ENCODE data around the gene ALKBH2.

DNA sequence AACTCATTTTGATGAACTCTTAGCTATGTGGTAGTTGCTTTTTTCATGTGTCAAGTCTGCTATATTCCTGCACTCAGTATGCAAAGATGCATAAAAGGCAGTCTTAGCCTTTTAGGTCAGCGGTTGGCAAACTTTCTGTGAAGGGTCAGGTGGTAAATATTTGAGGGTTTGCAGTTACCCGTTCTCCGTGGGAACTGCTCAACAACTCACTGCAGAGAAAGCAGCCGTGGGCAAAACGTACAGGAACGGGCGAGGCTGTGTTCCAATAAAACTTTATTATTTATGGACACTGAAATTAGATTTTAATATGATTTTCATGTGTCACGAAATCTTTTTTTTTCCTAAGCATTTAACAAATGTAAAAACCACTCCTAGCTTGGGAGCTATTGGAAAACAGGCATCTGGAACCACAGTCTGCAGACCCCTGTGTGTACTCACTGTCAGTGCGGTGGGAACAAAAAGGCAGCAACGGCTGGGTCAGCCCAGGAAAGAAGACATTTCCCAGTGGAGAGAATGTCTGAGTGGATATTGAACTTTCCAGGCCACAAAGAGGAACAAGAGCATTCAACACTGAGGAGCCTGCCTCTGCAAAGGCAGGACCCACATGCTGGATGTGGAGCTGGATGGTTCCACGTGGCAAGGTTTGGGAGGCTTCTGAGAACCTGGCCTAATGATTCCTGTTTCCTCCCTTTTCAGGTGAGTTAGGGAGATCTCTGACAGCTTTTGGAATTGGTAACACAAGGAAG is 19.6 kb upstream of the ALKBH2 start:
- TF ChIP-seq CEBPB (IDR thresholded peaks at IDR 0.05): no peak
- TF ChIP-seq, protein P1, sequence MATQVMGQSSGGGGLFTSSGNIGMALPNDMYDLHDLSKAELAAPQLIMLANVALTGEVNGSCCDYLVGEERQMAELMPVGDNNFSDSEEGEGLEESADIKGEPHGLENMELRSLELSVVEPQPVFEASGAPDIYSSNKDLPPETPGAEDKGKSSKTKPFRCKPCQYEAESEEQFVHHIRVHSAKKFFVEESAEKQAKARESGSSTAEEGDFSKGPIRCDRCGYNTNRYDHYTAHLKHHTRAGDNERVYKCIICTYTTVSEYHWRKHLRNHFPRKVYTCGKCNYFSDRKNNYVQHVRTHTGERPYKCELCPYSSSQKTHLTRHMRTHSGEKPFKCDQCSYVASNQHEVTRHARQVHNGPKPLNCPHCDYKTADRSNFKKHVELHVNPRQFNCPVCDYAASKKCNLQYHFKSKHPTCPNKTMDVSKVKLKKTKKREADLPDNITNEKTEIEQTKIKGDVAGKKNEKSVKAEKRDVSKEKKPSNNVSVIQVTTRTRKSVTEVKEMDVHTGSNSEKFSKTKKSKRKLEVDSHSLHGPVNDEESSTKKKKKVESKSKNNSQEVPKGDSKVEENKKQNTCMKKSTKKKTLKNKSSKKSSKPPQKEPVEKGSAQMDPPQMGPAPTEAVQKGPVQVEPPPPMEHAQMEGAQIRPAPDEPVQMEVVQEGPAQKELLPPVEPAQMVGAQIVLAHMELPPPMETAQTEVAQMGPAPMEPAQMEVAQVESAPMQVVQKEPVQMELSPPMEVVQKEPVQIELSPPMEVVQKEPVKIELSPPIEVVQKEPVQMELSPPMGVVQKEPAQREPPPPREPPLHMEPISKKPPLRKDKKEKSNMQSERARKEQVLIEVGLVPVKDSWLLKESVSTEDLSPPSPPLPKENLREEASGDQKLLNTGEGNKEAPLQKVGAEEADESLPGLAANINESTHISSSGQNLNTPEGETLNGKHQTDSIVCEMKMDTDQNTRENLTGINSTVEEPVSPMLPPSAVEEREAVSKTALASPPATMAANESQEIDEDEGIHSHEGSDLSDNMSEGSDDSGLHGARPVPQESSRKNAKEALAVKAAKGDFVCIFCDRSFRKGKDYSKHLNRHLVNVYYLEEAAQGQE (IDR thresholded peaks at IDR 0.05; ENCODE audit: low read depth): no peak
- TF ChIP-seq TEAD4 (IDR thresholded peaks at IDR 0.05): no peak
- TF ChIP-seq NFIC (IDR thresholded peaks at IDR 0.05): no peak
